CD4-positive, alpha-beta T cell treated with Interleukin-12 subunit alpha and Interleukin-12 subunit beta, for 1 hour (primary cell): ENCODE results near the gene CCDC89.

Experiments used
- DNase-seq: peaks from one replicate; pipeline ENCODE4 v3.0.0-alpha.2; 2020

CCDC89 gene

DNA sequence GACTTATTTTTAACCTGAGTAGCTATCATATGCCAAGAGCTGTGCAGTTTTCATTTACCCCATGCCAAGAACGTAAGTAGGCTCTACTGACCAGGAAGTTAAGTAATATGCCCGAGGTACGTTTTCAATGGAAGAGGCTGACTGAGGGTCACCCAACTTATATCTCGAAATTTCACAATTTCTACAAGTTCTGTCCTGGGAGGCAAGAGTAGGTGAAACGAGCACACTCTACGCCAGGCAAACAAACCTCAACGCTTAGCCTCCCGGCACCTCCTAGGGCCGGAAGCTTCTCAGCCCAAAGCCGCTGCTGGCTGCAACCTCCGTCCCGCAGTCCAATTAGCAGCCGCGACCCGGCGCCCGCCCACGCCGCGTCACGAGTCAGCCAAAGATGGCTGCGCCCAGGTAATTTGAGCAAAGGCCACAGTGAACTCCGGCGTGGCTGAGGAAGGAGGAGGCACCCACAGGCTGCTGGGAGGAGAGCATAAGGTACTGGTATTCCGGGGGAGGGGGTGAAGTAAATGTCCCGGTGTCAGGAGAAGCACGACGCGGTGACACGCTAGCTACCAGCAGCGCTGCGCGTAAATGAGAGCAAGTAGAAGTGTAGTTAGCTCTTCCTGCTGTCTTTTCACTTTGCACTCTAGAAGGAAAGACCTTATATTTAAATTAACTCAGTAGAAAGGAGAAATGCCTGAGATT is 38.2 kb downstream of the CCDC89 start, which contains the start of gene TMEM126A:
TMEM126A (plus strand) TSS at position 364 of the 696 bp plus-strand sequence. CDS start 2,289 bp downstream, outside the sequence.
- peak; percentile 90 for DNase-seq

DNA sequence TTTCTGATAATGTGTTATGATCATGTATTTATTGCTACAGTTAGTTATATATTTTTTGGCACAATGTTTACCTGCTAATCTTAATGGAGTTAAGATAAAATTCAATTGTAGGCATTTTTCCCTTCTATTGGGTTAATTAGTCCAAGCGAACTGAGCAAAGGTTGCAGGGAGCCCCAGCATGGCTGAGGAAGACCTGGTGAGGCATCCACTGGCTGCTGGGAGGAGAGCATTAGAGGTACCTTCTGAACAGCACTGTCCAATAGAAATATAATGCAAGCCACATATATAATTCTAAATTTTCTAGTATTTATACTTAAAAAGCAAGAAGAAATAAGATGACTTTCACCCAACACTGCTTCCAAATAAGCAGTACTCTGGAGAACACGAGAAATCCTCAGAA is 38.9 kb downstream of the CCDC89 start:
- DNase-seq, result no peak

DNA sequence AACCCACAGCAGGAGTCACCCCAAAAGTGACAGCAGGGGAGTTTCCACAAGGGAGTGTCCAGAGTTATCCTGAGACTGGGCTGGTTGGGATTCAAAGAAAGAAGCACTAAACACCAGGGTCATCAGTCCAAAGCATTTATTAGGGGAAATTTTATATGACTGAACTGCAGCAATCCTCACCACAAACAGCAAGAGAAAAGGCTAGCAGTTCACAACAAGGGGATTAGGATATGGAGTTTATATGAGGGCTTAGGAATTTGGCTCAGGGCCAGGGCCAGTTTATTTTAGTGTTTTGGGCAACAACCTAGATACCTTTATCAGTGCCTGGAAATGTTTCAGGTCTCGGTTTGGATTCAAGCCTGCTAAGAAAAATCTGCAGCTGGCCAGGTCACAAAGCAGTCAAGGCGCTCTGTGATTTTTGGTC is 42.8 kb downstream of the CCDC89 start:
- DNase-seq, result no peak

DNA sequence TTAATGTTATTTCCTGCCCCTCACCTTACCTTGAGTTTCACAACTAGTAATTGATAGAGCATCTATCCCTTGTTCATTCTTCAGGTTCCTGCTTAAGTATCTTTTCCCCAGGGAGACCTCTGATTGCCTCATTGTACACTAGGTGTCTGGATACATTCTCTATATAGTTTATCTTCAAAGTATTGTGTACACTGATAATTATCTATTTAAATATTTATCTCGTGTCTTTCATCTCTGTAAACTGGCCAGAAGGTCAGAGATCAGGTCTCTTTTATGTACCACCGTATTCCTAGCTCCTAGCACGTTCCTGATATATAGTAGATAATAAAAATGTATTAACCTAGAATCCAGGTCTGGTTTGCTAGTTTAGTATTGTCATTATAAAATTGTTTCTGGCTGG is 51.2 kb downstream of the CCDC89 start:
- DNase-seq, result no peak
